GM12878 (cell line): ENCODE results near the gene SLC6A20. TPM values are rescaled to one million over a fixed set of nuclear protein-coding genes. Genes with fewer than 3 reads are reported as not detected.

Source experiments
- ATAC-seq: fragments of 200-7000 bp; cut with Tn5 transposase; 3 replicates; pipeline ENCODE4 v1.9.1; 2020; ENCODE audit warnings: mild to moderate bottlenecking, moderate library complexity
- BruUV-seq: library from RNA; stranded (reverse); fragments of 400-500 nt; replicated peaks from 2 replicates; lab custom pipeline; 2021; lab: Mats Ljungman, UMichigan
- CTCF ChIA-PET: fragments of 300-600 bp; sonication (Branson Sonifier 250); formaldehyde crosslinking; extraction: SDS; loops from one replicate; lab custom pipeline; 2021; ENCODE audit warnings: inconsistent platforms; lab: Yijun Ruan, JAX
- POLR2A ChIA-PET: fragments of 350-600 bp; formaldehyde crosslinking; extraction: SDS; loops from one replicate; lab custom pipeline; 2021; ENCODE audit warnings: inconsistent platforms; lab: Charles Lee
- RAD21 ChIA-PET: fragments of 300-600 bp; sonication (Branson Sonifier 250); formaldehyde crosslinking; loops from one replicate; lab custom pipeline; 2023; ENCODE audit warnings: antibody characterized with exemption; ENCODE audit not compliant: unreplicated experiment; lab: Charles Lee
- SMC1A ChIA-PET: fragments of 300-600 bp; sonication (Branson Sonifier 250); formaldehyde crosslinking; loops from one replicate; lab custom pipeline; 2023; ENCODE audit not compliant: unreplicated experiment, uncharacterized antibody; lab: Charles Lee
- DNase-seq: peaks from one replicate; pipeline ENCODE4 v3.0.0-alpha.2; 2011; ENCODE audit warnings: low read depth, low spot score
- FAIRE-seq: peaks from 3 replicates; lab custom pipeline; 2011; peaks lifted over from hg19 to GRCh38; lab: Jason Lieb, UNC
- H2AFZ ChIP-seq: 2 replicates; pipeline ENCODE4 v1.6.0; 2011; ENCODE audit warnings: low read depth, low read length, control low read depth; ENCODE audit not compliant: control insufficient read depth
- H3K27ac ChIP-seq: 2 replicates; pipeline ENCODE4 v1.5.1; 2011; ENCODE audit warnings: control low read depth; ENCODE audit not compliant: control insufficient read depth, insufficient read depth
- H3K27me3 ChIP-seq, 2 experiments: replicated peaks in 1 of 2; 2 replicates each; pipeline versions ENCODE4 v1.6.0 to v1.6.1; 2011; ENCODE audit warnings: low read length in 1 of 2; ENCODE audit not compliant: control insufficient read depth in 2 of 2, insufficient read depth in 2 of 2
- H3K36me3 ChIP-seq, 2 experiments: 2 replicates each; pipeline ENCODE4 v1.5.1; 2011; ENCODE audit warnings: low read length in 1 of 2; ENCODE audit not compliant: control insufficient read depth in 2 of 2, insufficient read depth in 2 of 2
- H3K4me1 ChIP-seq: 2 replicates; pipeline ENCODE4 v1.6.1; 2011; ENCODE audit warnings: mild to moderate bottlenecking, low read length, moderate library complexity, mixed read lengths; ENCODE audit not compliant: control insufficient read depth, insufficient read depth
- H3K4me2 ChIP-seq: 2 replicates; pipeline ENCODE4 v1.6.0; 2011; ENCODE audit warnings: control low read depth; ENCODE audit not compliant: control insufficient read depth, insufficient read depth
- H3K4me3 ChIP-seq: fragments of 200-600 bp; sonication (generic); 2 replicates; pipeline ENCODE4 v1.5.1; 2016
- H3K79me2 ChIP-seq: 2 replicates; pipeline ENCODE4 v1.6.0; 2011; ENCODE audit warnings: low read length; ENCODE audit not compliant: control insufficient read depth, insufficient read depth
- H3K9ac ChIP-seq: 2 replicates; pipeline ENCODE4 v1.8.0; 2011; ENCODE audit warnings: low read length, control low read depth, mixed read lengths; ENCODE audit not compliant: control insufficient read depth, insufficient read depth
- H3K9me3 ChIP-seq: replicated peaks from 3 replicates; pipeline ENCODE4 v1.5.1; 2011; ENCODE audit warnings: mild to moderate bottlenecking, low read length; ENCODE audit not compliant: control insufficient read depth, insufficient read depth
- H4K20me1 ChIP-seq: 2 replicates; pipeline ENCODE4 v1.6.0; 2011; ENCODE audit not compliant: control insufficient read depth, insufficient read depth
- CEBPZ ChIP-seq: fragments of 150-350 bp; IDR thresholded peaks from 2 replicates; pipeline ENCODE4 v1.6.1; 2016; ENCODE audit warnings: low read depth, low read length
- CTCF ChIP-seq, 3 experiments: IDR thresholded peaks in 2 of 3; conservative IDR thresholded peaks in 1 of 3; 2 replicates each; pipeline ENCODE4 v1.5.1; 2011; ENCODE audit warnings: low read depth in 3 of 3, low read length in 3 of 3, mild to moderate bottlenecking in 3 of 3, control low read depth in 2 of 3, moderate library complexity in 2 of 3, inconsistent platforms in 1 of 3, mixed read lengths in 1 of 3; ENCODE audit not compliant: control insufficient read depth in 2 of 3, insufficient read depth in 1 of 3; ENCODE audit errors: extremely low read depth in 1 of 3
- ETV6 ChIP-seq, 2 experiments: fragments of 450-650 bp in 1 of 2; IDR thresholded peaks in 1 of 2; conservative IDR thresholded peaks in 1 of 2; 2 replicates each; pipeline ENCODE4 v1.6.1; 2014; ENCODE audit warnings: antibody characterized with exemption in 1 of 2, borderline replicate concordance in 1 of 2, low read depth in 1 of 2, mild to moderate bottlenecking in 1 of 2, moderate library complexity in 1 of 2
- GABPA ChIP-seq: IDR thresholded peaks from 2 replicates; pipeline ENCODE4 v1.6.1; 2014; ENCODE audit warnings: antibody characterized with exemption, low read depth, mild to moderate bottlenecking, inconsistent platforms
- GATAD2B ChIP-seq: fragments of 450-650 bp; conservative IDR thresholded peaks from 2 replicates; pipeline ENCODE4 v1.6.1; 2017; ENCODE audit warnings: low read depth, mild to moderate bottlenecking, moderate library complexity
- IKZF1 ChIP-seq: fragments of 450-650 bp; conservative IDR thresholded peaks from 2 replicates; pipeline ENCODE4 v1.6.1; 2017; ENCODE audit warnings: antibody characterized with exemption, mild to moderate bottlenecking
- JUND ChIP-seq: IDR thresholded peaks from 2 replicates; pipeline ENCODE4 v1.6.1; 2012; ENCODE audit warnings: low read depth, mild to moderate bottlenecking, low read length, improper control_type of control experiment, moderate library complexity
- NR2C2 ChIP-seq: IDR thresholded peaks from 2 replicates; pipeline ENCODE4 v1.6.1; 2011; ENCODE audit warnings: borderline replicate concordance, low read depth; ENCODE audit not compliant: control insufficient read depth, insufficient read length
- SREBF1 ChIP-seq: IDR thresholded peaks from 2 replicates; pipeline ENCODE4 v1.6.1; 2012; ENCODE audit warnings: mild to moderate bottlenecking, low read length
- YY1 ChIP-seq: IDR thresholded peaks from 2 replicates; pipeline ENCODE4 v1.6.1; 2011; ENCODE audit warnings: low read depth, mild to moderate bottlenecking, low read length
- ZNF687 ChIP-seq: fragments of 450-650 bp; IDR thresholded peaks from 2 replicates; pipeline ENCODE4 v1.6.1; 2017; ENCODE audit warnings: mild to moderate bottlenecking, moderate library complexity
- WGBS: methylation state at CpG from one replicate; pipeline ENCODE4 v1.1.6; 2016; ENCODE audit warnings: low lambda C conversion rate; ENCODE audit not compliant: insufficient replicate concordance, insufficient coverage; ENCODE audit errors: missing lambda C conversion rate; 5-methylcytosine and 5-hydroxymethylcytosine counted together
- in situ Hi-C: fragments of 300-500 bp; cut with MboI; formaldehyde crosslinking; loops from 9 replicates; pipeline ENCODE4 v1.14.3; 2018; ENCODE audit warnings: mixed read lengths
- intact Hi-C: fragments of 100-400 bp; cut with micrococcal nuclease; formaldehyde crosslinking; loops from one replicate; pipeline ENCODE4 v1.14.2; 2022; ENCODE audit not compliant: unreplicated experiment
- polyA plus RNA-seq, 11 experiments: library from polyadenylated mRNA; depleted of rRNA in 4 of 11; unstranded in 6 of 11; stranded (reverse) in 5 of 11; fragments of >200 nt; fragmentation: Nextera tagmentation in 4 of 11; fragmentation: Illumina TruSeq in 1 of 11; extraction: Ambion mirVana in 4 of 11; extraction: Trizol in 1 of 11; gene quantifications; 1 replicate in 1 of 11; 2 replicates in 10 of 11; pipeline versions ENCODE4 v1.2.1 to v1.2.3, GENCODE V29; 2011 to 2016; ENCODE audit warnings: inconsistent platforms in 2 of 11, missing spikeins in 2 of 11, low read depth in 1 of 11
- total RNA-seq, 4 experiments: library from RNA; depleted of rRNA in 3 of 4; stranded (reverse); fragments of >200 nt in 3 of 4; fragmentation: Illumina TruSeq in 1 of 4; extraction: Trizol in 1 of 4; gene quantifications; 2 replicates each; pipeline versions ENCODE4 v1.2.1 to v1.2.3, GENCODE V29; 2013 to 2021

Gene SLC6A20
- total and polyA plus RNA-seq, 10 of the 15 experiments (the other 5 are each of a cell fraction or from before 2014, with no cell fraction given): 0.31 to 4.1 (median 1.1) TPM

GRCh38 chr3:45760878-45761711, 35.2 kb downstream of the SLC6A20 start:
- no peak overlapping the region for H3K9ac ChIP-seq
- 26% methylated on average over 14 of the region's 14 CpGs for WGBS
- H3K27ac ChIP-seq: no peak overlapping the region
- FAIRE-seq: peak; percentile 95
- H3K9me3 ChIP-seq: no peaks in the 10 kb centered on the region
- no peaks in the 10 kb centered on the region for H3K79me2 ChIP-seq
- no peak overlapping the region for H3K4me2 ChIP-seq
- SMC1A ChIA-PET: interaction anchor here (0.7 to 6.1 kb wide), 19 partner anchors 65 to 617 kb away, joined by 3 to 86 read pairs (median 5); no protein-coding TSS in a partner anchor
- 0 out of 4 replicates have a peak, but pooled peaks cover 0 to 2% of the 10 kb centered on the region in 2 experiments for H3K27me3 ChIP-seq
- ATAC-seq: peak; percentile 98
- in situ Hi-C loops: loop anchor here (5.0 to 10.0 kb wide), 3 partner anchors 166 to 614 kb away; partner anchors contain the start of gene CCR5
- CTCF ChIA-PET: interaction anchor here (0.6 to 7.5 kb wide), 35 partner anchors 9 to 322 kb away, joined by 3 to 189 read pairs (median 3); no protein-coding TSS in a partner anchor
- intact Hi-C loops: loop anchor here (1.0 to 2.0 kb wide), 3 partner anchors 72 to 317 kb away; no protein-coding TSS in a partner anchor
- H4K20me1 ChIP-seq: no peaks in the 10 kb centered on the region
- H3K4me3 ChIP-seq: no peak overlapping the region
- RAD21 ChIA-PET: interaction anchor here (0.9 to 6.2 kb wide), 16 partner anchors 36 to 612 kb away, joined by 3 to 89 read pairs (median 4); partner anchors contain the start of gene SACM1L
- H3K36me3 ChIP-seq: no peaks in the 10 kb centered on the region; a peak in 1 of 4 replicates
- POLR2A ChIA-PET: interaction anchor here (0.6 to 1.3 kb wide), 2 partner anchors 105 to 168 kb away, joined by 3 to 12 read pairs; no protein-coding TSS in a partner anchor
- H3K4me1 ChIP-seq: no peaks in the 10 kb centered on the region
- H2AFZ ChIP-seq: peak overlapping the region; percentile 26; the same call in 1 of the 2 replicates
- BruUV-seq: no TSS peak
- DNase-seq: peak; percentile 5
- no peak for TF ChIP-seq ZNF687
- peak; percentile 83 for TF ChIP-seq IKZF1
- no peak for TF ChIP-seq ETV6 (conservative IDR thresholded peaks at IDR 0.05 in 1 of 2, IDR thresholded peaks at IDR 0.05 in 1 of 2; ENCODE audit: borderline replicate concordance in 1 of 2, low read depth in 1 of 2)
- TF ChIP-seq CTCF (IDR thresholded peaks at IDR 0.05 in 2 of 3, conservative IDR thresholded peaks at IDR 0.05 in 1 of 3; ENCODE audit: control insufficient read depth in 2 of 3, extremely low read depth in 1 of 3, insufficient read depth in 1 of 3, low read depth in 3 of 3, low read length in 3 of 3): peak; percentile 80 to 89 (median 83)
- TF ChIP-seq JUND: no peak
- no peak for TF ChIP-seq GATAD2B
- TF ChIP-seq NR2C2: no peak
- TF ChIP-seq CEBPZ: no peak
- TF ChIP-seq SREBF1: no peak
- no peak for TF ChIP-seq GABPA
- TF ChIP-seq YY1: peak; percentile 69; the same call in 1 of the 2 replicates
